K562 (cell line): Measurements from ENCODE around the gene ZKSCAN3. TPM values are rescaled to one million over a fixed set of nuclear protein-coding genes. Genes with fewer than 3 reads are reported as not detected.

Source experiments
- CREM ChIP-seq: IDR thresholded peaks from 2 replicates; pipeline ENCODE4 v1.6.1; 2014; ENCODE audit warnings: antibody characterized with exemption, low read depth
- ILF3 ChIP-seq: fragments of 450-650 bp; IDR thresholded peaks from 2 replicates; pipeline ENCODE4 v1.6.1; 2018; ENCODE audit warnings: antibody characterized with exemption, mild to moderate bottlenecking, moderate library complexity, borderline replicate concordance
- MXI1 ChIP-seq: IDR thresholded peaks from 2 replicates; pipeline ENCODE4 v1.6.1; 2011; ENCODE audit warnings: low read depth, mild to moderate bottlenecking, improper control_type of control experiment, low read length
- MYBL2 ChIP-seq, 2 experiments: fragments of 450-650 bp in 1 of 2; sonication (generic) in 1 of 2; formaldehyde crosslinking in 1 of 2; IDR thresholded peaks; 2 replicates each; pipeline versions ENCODE4 v1.6.1 to v1.8.1; 2017 to 2022; ENCODE audit warnings: borderline replicate concordance in 1 of 2, inconsistent platforms in 1 of 2, low read depth in 1 of 2, mild to moderate bottlenecking in 1 of 2, missing genetic modification reagents in 1 of 2, moderate library complexity in 1 of 2
- NCOA1 ChIP-seq: fragments of 450-650 bp; IDR thresholded peaks from 2 replicates; pipeline ENCODE4 v1.6.1; 2016; ENCODE audit warnings: low read depth
- NFRKB ChIP-seq: fragments of 450-650 bp; IDR thresholded peaks from 2 replicates; pipeline ENCODE4 v1.6.1; 2016; ENCODE audit warnings: low read depth
- NR2F6 ChIP-seq: fragments of 450-650 bp; formaldehyde crosslinking; IDR thresholded peaks from 2 replicates; pipeline ENCODE4 v1.4.0; 2020; ENCODE audit warnings: mild to moderate bottlenecking
- POLR3A ChIP-seq: IDR thresholded peaks from 2 replicates; pipeline ENCODE4 v1.6.1; 2011; ENCODE audit warnings: borderline replicate concordance, mild to moderate bottlenecking, moderate library complexity; ENCODE audit not compliant: insufficient read length, insufficient read depth; ENCODE audit errors: extremely low read depth
- RAD51 ChIP-seq: fragments of 450-650 bp; IDR thresholded peaks from 2 replicates; pipeline ENCODE4 v1.7.1; 2016; ENCODE audit warnings: low read depth, mild to moderate bottlenecking, borderline replicate concordance
- SMAD2 ChIP-seq: fragments of 150-350 bp; IDR thresholded peaks from 2 replicates; pipeline ENCODE4 v1.6.1; 2014; ENCODE audit warnings: low read depth, mild to moderate bottlenecking, low read length
- STAG1 ChIP-seq: sonication (generic); formaldehyde crosslinking; IDR thresholded peaks from 2 replicates; pipeline ENCODE4 v1.5.0; 2020; ENCODE audit warnings: missing genetic modification reagents, borderline replicate concordance
- TAF9B ChIP-seq: fragments of 450-650 bp; IDR thresholded peaks from 2 replicates; pipeline ENCODE4 v1.6.1; 2018; ENCODE audit warnings: mild to moderate bottlenecking; ENCODE audit not compliant: partially characterized antibody
- TAL1 ChIP-seq: fragments of 450-650 bp; IDR thresholded peaks from 2 replicates; pipeline ENCODE4 v1.6.1; 2016; ENCODE audit warnings: mild to moderate bottlenecking
- TBL1XR1 ChIP-seq, 2 experiments: IDR thresholded peaks; 2 replicates each; pipeline ENCODE4 v1.6.1; 2012; ENCODE audit warnings: improper control_type of control experiment in 2 of 2, low read length in 2 of 2, mild to moderate bottlenecking in 1 of 2
- TEAD2 ChIP-seq: fragments of 450-650 bp; IDR thresholded peaks from 2 replicates; pipeline ENCODE4 v1.6.1; 2016; ENCODE audit warnings: missing genetic modification characterization, control low read depth, missing compliant biosample characterization
- ZBTB2 ChIP-seq: fragments of 450-650 bp; IDR thresholded peaks from 2 replicates; pipeline ENCODE4 v1.6.1; 2016; ENCODE audit warnings: antibody characterized with exemption
- ZNF347 ChIP-seq: fragments of 450-650 bp; formaldehyde crosslinking; IDR thresholded peaks from 2 replicates; pipeline ENCODE4 v1.4.0; 2020; ENCODE audit warnings: low read depth, mild to moderate bottlenecking, moderate library complexity
- ZNF354B ChIP-seq: fragments of 250-450 bp; sonication (Bioruptor Pico); IDR thresholded peaks from 2 replicates; pipeline ENCODE4 v1.4.0; 2020
- ZNF551 ChIP-seq: fragments of 250-450 bp; sonication (Bioruptor Pico); IDR thresholded peaks from 2 replicates; pipeline ENCODE4 v1.5.0; 2021; ENCODE audit warnings: mild to moderate bottlenecking, moderate library complexity
- ZNF717 ChIP-seq: fragments of 250-450 bp; sonication (Bioruptor Pico); IDR thresholded peaks from 2 replicates; pipeline ENCODE4 v1.5.0; 2021
- polyA plus RNA-seq, 8 experiments: library from polyadenylated mRNA; depleted of rRNA in 4 of 8; stranded (reverse) in 5 of 8; unstranded in 3 of 8; fragments of >200 nt; fragmentation: Nextera tagmentation in 2 of 8; fragmentation: Illumina TruSeq in 1 of 8; extraction: Ambion mirVana in 2 of 8; extraction: Trizol in 1 of 8; gene quantifications; 2 replicates each; pipeline versions ENCODE4 v1.2.1 to v1.2.3, GENCODE V29; 2011 to 2014; ENCODE audit warnings: inconsistent platforms in 1 of 8, missing spikeins in 1 of 8
- total RNA-seq, 7 experiments: library from RNA; depleted of rRNA in 6 of 7; stranded (reverse); fragments of >200 nt in 6 of 7; fragmentation: Illumina TruSeq in 2 of 7; extraction: Trizol in 2 of 7; gene quantifications; 2 replicates each; pipeline versions ENCODE4 v1.2.1 to v1.2.3, GENCODE V29; 2011 to 2021; ENCODE audit warnings: low replicate concordance in 1 of 7
- TF ChIP-seq, protein P1 (sequence below), 2 experiments: IDR thresholded peaks; 2 replicates each; pipeline ENCODE4 v1.6.1; 2012; ENCODE audit warnings: improper control_type of control experiment in 2 of 2, low read depth in 2 of 2, low read length in 2 of 2, borderline replicate concordance in 1 of 2
- TF ChIP-seq, protein P2 (sequence below): fragments of 450-650 bp; IDR thresholded peaks from 2 replicates; pipeline ENCODE4 v1.6.1; 2017; ENCODE audit warnings: antibody characterized with exemption, mild to moderate bottlenecking

ZKSCAN3 gene
- total and polyA plus RNA-seq, 9 of the 15 experiments (the other 6 are each of a cell fraction or from before 2014, with no cell fraction given): 3.0 to 12.4 (median 10.2) TPM

DNA sequence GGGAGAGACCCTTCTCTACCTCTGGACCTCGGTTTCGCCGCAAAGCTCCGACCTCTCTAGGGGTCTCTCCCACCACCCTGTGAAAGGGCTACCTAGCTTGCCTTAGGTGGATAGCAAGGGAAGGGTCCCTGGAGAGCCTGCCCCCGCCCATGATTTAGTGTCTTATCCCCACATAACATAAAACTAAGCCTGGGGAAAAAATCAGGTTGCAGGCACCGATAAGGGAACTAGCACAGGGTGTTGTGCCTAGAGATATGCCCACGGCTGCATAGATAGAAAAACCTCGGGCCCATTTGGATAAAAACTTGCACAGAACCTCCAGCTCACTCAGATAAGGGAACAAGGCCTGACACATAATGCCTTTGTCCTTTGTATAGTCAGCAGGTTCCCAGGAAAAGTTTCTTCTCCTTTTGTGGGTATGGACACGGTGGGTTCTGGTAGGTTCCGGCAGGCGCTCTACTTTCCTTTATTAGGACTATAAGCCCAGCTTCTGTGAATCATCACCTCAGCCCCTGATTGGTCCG lies 14.6 kb upstream of the ZKSCAN3 start (continued):
- TF ChIP-seq MXI1 (peak; percentile 79), NFRKB (no peak), TAF9B (peak; percentile 6), ILF3 (0 out of 2 replicates have a peak, but pooled peaks have one; percentile 58), NCOA1 (peak; percentile 81; the same call in 1 of the 2 replicates), ZNF551 (CRISPR knock-in tag) (no peak), STAG1 (CRISPR knock-in tag) (no peak), ZNF354B (CRISPR knock-in tag) (0 out of 2 replicates have a peak, but pooled peaks have one; percentile 46), CREM (peak; percentile 76), TAL1 (peak; percentile 99), RAD51 (no peak), NR2F6 (no peak), POLR3A (no peak), ZBTB2 (peak; percentile 78), SMAD2 (no peak), TBL1XR1 (IDR thresholded peaks at IDR 0.05; ENCODE audit: low read length in 2 of 2) (peak in 1 of 2 experiments; percentile 89; a peak in 3 of 4 replicates), ZNF347 (CRISPR knock-in tag) (no peak), ZNF717 (CRISPR knock-in tag) (0 out of 2 replicates have a peak, but pooled peaks have one; percentile 48), TEAD2 (tag) (0 out of 2 replicates have a peak, but pooled peaks have one; percentile 41), MYBL2 (IDR thresholded peaks at IDR 0.05; ENCODE audit: low read depth) (no peak), MYBL2 (CRISPR knock-in tag; IDR thresholded peaks at IDR 0.05; ENCODE audit: borderline replicate concordance) (no peak)
- TF ChIP-seq, protein P1, sequence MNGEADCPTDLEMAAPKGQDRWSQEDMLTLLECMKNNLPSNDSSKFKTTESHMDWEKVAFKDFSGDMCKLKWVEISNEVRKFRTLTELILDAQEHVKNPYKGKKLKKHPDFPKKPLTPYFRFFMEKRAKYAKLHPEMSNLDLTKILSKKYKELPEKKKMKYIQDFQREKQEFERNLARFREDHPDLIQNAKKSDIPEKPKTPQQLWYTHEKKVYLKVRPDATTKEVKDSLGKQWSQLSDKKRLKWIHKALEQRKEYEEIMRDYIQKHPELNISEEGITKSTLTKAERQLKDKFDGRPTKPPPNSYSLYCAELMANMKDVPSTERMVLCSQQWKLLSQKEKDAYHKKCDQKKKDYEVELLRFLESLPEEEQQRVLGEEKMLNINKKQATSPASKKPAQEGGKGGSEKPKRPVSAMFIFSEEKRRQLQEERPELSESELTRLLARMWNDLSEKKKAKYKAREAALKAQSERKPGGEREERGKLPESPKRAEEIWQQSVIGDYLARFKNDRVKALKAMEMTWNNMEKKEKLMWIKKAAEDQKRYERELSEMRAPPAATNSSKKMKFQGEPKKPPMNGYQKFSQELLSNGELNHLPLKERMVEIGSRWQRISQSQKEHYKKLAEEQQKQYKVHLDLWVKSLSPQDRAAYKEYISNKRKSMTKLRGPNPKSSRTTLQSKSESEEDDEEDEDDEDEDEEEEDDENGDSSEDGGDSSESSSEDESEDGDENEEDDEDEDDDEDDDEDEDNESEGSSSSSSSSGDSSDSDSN (IDR thresholded peaks at IDR 0.05; ENCODE audit: borderline replicate concordance in 1 of 2, low read depth in 2 of 2, low read length in 2 of 2): no peak
- TF ChIP-seq, protein P2, sequence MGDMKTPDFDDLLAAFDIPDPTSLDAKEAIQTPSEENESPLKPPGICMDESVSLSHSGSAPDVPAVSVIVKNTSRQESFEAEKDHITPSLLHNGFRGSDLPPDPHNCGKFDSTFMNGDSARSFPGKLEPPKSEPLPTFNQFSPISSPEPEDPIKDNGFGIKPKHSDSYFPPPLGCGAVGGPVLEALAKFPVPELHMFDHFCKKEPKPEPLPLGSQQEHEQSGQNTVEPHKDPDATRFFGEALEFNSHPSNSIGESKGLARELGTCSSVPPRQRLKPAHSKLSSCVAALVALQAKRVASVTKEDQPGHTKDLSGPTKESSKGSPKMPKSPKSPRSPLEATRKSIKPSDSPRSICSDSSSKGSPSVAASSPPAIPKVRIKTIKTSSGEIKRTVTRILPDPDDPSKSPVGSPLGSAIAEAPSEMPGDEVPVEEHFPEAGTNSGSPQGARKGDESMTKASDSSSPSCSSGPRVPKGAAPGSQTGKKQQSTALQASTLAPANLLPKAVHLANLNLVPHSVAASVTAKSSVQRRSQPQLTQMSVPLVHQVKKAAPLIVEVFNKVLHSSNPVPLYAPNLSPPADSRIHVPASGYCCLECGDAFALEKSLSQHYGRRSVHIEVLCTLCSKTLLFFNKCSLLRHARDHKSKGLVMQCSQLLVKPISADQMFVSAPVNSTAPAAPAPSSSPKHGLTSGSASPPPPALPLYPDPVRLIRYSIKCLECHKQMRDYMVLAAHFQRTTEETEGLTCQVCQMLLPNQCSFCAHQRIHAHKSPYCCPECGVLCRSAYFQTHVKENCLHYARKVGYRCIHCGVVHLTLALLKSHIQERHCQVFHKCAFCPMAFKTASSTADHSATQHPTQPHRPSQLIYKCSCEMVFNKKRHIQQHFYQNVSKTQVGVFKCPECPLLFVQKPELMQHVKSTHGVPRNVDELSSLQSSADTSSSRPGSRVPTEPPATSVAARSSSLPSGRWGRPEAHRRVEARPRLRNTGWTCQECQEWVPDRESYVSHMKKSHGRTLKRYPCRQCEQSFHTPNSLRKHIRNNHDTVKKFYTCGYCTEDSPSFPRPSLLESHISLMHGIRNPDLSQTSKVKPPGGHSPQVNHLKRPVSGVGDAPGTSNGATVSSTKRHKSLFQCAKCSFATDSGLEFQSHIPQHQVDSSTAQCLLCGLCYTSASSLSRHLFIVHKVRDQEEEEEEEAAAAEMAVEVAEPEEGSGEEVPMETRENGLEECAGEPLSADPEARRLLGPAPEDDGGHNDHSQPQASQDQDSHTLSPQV: 0 out of 2 replicates have a peak, but pooled peaks have one; percentile 63
